A673 (cell line): ENCODE measurements around the gene AADACL2. TPM values are rescaled to one million over a fixed set of nuclear protein-coding genes. Genes with fewer than 3 reads are reported as not detected.

Experiments used
- BruUV-seq: library from RNA; stranded (reverse); fragments of 400-500 nt; replicated peaks from 2 replicates; lab custom pipeline; 2021; lab: Mats Ljungman, UMichigan
- CTCF ChIA-PET: fragments of 300-600 bp; sonication (Branson Sonifier 250); formaldehyde crosslinking; loops from one replicate; lab custom pipeline; 2022; ENCODE audit warnings: antibody characterized with exemption; lab: Charles Lee
- POLR2A ChIA-PET: fragments of 300-600 bp; sonication (Branson Sonifier 250); formaldehyde crosslinking; loops from one replicate; lab custom pipeline; 2022; ENCODE audit warnings: antibody characterized with exemption; ENCODE audit not compliant: low non-redundant PET; lab: Charles Lee
- DNase-seq: peaks from one replicate; pipeline ENCODE4 v3.0.0-alpha.2; 2015; ENCODE audit warnings: low spot score
- H3K27ac ChIP-seq: fragments of 200-600 bp; sonication (generic); 2 replicates; pipeline ENCODE4 v1.5.1; 2016; ENCODE audit warnings: mixed run types, low read depth, mild to moderate bottlenecking, mixed read lengths, antibody characterized with exemption, low read length; ENCODE audit not compliant: poor library complexity, severe bottlenecking
- H3K27me3 ChIP-seq: fragments of 200-600 bp; sonication (generic); replicated peaks from 2 replicates; pipeline ENCODE4 v1.6.1; 2017; ENCODE audit warnings: mixed run types, low read depth, mild to moderate bottlenecking, mixed read lengths, antibody characterized with exemption, low read length; ENCODE audit not compliant: insufficient read depth, poor library complexity
- H3K36me3 ChIP-seq: fragments of 200-600 bp; sonication (generic); 2 replicates; pipeline ENCODE4 v1.6.1; 2016; ENCODE audit warnings: mixed run types, mild to moderate bottlenecking, mixed read lengths, antibody characterized with exemption, low read length; ENCODE audit not compliant: insufficient read depth, poor library complexity, severe bottlenecking
- H3K4me1 ChIP-seq: fragments of 200-600 bp; sonication (generic); 2 replicates; pipeline ENCODE4 v1.6.1; 2017; ENCODE audit warnings: mixed run types, mild to moderate bottlenecking, mixed read lengths, antibody characterized with exemption, low read length; ENCODE audit not compliant: insufficient read depth, poor library complexity, severe bottlenecking
- H3K4me3 ChIP-seq: fragments of 200-600 bp; sonication (generic); 2 replicates; pipeline ENCODE4 v1.5.1; 2016; ENCODE audit warnings: low read depth, mixed run types, mild to moderate bottlenecking, mixed read lengths, low read length; ENCODE audit not compliant: poor library complexity, severe bottlenecking
- H3K9me3 ChIP-seq: fragments of 200-600 bp; sonication (generic); 2 replicates; pipeline ENCODE4 v1.6.1; 2016; ENCODE audit warnings: mixed run types, low read depth, mild to moderate bottlenecking, mixed read lengths, antibody characterized with exemption, low read length; ENCODE audit not compliant: poor library complexity, severe bottlenecking
- EZH2 ChIP-seq: fragments of 200-600 bp; sonication (generic); IDR thresholded peaks from 2 replicates; pipeline ENCODE4 v1.6.1; 2017; ENCODE audit warnings: borderline replicate concordance, low read depth, mild to moderate bottlenecking, mixed read lengths, antibody characterized with exemption, low read length; ENCODE audit not compliant: poor library complexity, severe bottlenecking
- intact Hi-C: fragments of 100-400 bp; cut with micrococcal nuclease; formaldehyde crosslinking; loops from one replicate; pipeline ENCODE4 v1.10.0; 2022; ENCODE audit not compliant: unreplicated experiment
- total RNA-seq: library from RNA; stranded (reverse); gene quantifications from 2 replicates; pipeline ENCODE4 v1.2.3, GENCODE V29; 2021
- TF ChIP-seq, protein P1 (sequence below): fragments of 300-800, 200-600 bp; sonication (generic); conservative IDR thresholded peaks from 2 replicates; pipeline ENCODE4 v1.5.1; 2017; ENCODE audit warnings: low read depth, mild to moderate bottlenecking, antibody characterized with exemption, low read length, moderate library complexity, mixed read lengths

AADACL2 gene
- total RNA-seq, 1 experiment from 2014 or later = not detected

DNA sequence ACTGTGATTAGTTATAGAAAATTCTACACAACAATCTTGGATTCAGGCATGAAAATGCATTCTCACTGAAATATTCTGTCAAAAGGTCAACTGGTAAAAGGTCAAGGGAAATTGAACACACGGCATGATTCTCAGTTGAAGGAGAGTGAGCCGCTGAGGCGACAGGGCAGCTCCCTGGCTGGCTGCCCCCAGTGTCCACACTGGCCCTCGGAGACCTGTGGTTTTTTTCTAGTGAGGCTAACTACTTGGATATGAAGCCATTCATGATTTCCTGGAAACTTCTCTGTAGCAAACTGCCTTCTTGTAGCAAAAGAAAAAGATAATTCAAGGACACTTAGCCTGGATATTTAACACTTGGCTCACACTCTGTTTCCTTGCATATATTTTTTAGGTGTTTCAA lies 37.2 kb downstream of the AADACL2 start:
- H3K27me3 ChIP-seq = no peaks in the 10 kb centered on the region
- intact Hi-C loops = loop anchor here (10.0 kb wide), 1 partner anchor 206 kb away; no protein-coding TSS in a partner anchor
- H3K9me3 ChIP-seq = no peaks in the 10 kb centered on the region
- ChIA-PET CTCF (no interaction called here), POLR2A (no interaction called here)
- BruUV-seq = no TSS peak
- peaks cover 62% of the 10 kb centered on the region for H3K4me1 ChIP-seq
- H3K4me3 ChIP-seq = no peak overlapping the region
- peak overlapping the region; percentile 83 for H3K27ac ChIP-seq
- no peak for DNase-seq
- H3K36me3 ChIP-seq = no peaks in the 10 kb centered on the region
- no peak for TF ChIP-seq EZH2
- TF ChIP-seq, protein P1, sequence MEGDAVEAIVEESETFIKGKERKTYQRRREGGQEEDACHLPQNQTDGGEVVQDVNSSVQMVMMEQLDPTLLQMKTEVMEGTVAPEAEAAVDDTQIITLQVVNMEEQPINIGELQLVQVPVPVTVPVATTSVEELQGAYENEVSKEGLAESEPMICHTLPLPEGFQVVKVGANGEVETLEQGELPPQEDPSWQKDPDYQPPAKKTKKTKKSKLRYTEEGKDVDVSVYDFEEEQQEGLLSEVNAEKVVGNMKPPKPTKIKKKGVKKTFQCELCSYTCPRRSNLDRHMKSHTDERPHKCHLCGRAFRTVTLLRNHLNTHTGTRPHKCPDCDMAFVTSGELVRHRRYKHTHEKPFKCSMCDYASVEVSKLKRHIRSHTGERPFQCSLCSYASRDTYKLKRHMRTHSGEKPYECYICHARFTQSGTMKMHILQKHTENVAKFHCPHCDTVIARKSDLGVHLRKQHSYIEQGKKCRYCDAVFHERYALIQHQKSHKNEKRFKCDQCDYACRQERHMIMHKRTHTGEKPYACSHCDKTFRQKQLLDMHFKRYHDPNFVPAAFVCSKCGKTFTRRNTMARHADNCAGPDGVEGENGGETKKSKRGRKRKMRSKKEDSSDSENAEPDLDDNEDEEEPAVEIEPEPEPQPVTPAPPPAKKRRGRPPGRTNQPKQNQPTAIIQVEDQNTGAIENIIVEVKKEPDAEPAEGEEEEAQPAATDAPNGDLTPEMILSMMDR = no peak

DNA sequence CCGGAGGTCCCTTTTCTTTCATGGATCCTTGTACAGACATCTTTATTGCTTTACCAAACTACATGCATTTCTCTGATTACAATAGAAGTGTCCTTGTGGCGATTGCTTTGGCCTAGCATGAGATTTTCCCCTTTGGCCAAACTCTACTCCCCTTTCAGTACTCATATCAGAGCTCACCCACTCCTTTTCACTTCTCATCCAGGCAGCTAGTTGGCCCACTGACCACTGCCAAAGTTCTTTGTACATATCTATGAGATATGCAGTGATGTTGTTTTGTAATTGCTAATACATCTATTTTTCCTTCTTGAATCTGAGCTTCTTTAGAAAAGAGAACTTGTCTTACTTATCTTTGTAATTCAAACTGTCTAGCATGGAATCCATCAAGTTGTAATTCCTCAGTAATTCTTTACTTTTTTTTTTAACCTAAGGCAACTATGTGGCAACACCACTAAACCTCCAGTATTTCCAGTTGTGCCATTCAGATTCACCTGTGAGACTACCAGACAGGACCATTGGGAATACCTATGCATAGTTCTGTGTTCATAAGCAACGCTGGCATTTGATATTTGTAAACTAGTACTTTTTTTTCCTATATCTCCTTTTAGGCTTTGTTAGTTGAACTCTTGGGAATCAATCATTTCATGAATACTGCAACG lies 39.2 kb downstream of the AADACL2 start:
- CTCF ChIA-PET = no interaction called here
- intact Hi-C loops = loop anchor here (10.0 kb wide), 1 partner anchor 208 kb away; no protein-coding TSS in a partner anchor
- H3K27me3 ChIP-seq = no peaks in the 10 kb centered on the region
- POLR2A ChIA-PET = no interaction called here
- no peak overlapping the region for H3K27ac ChIP-seq
- no TSS peak for BruUV-seq
- H3K4me3 ChIP-seq = no peak overlapping the region
- TF ChIP-seq EZH2 = no peak
- TF ChIP-seq, protein P1 = no peak
- no peaks in the 10 kb centered on the region for H3K9me3 ChIP-seq
- H3K36me3 ChIP-seq = no peaks in the 10 kb centered on the region
- H3K4me1 ChIP-seq = peaks cover 43% of the 10 kb centered on the region
- no peak for DNase-seq

DNA sequence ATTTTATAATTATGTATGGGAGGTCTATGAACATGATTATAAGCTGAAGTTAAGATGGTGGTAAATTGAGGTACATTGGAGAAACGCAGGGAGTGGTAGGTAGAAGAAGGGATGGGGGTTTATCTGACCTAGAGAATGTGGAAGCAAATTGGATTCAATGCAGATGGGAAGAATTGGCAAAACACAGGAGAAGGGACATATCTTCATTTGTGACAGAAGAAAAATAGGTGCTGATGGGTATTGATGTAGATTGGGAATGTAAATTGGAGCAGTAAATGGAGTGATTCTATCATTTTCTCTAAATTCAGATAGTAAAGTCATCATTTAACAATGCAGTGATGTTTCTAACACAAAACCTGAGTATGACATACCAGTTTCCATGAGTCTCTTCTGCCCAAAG lies 40.5 kb downstream of the AADACL2 start:
- no peak overlapping the region for H3K4me3 ChIP-seq
- no peak for DNase-seq
- no peaks in the 10 kb centered on the region for H3K9me3 ChIP-seq
- intact Hi-C loops = loop anchor here (10.0 kb wide), 1 partner anchor 209 kb away; no protein-coding TSS in a partner anchor
- peaks cover 30% of the 10 kb centered on the region for H3K4me1 ChIP-seq
- no peaks in the 10 kb centered on the region for H3K27me3 ChIP-seq
- ChIA-PET CTCF (no interaction called here), POLR2A (interaction anchor here (0.7 kb wide), 1 partner anchor 26 kb away, joined by 3 read pairs; no protein-coding TSS in a partner anchor)
- H3K36me3 ChIP-seq = no peaks in the 10 kb centered on the region
- BruUV-seq = no TSS peak
- TF ChIP-seq, protein P1 = no peak
- TF ChIP-seq EZH2 = no peak
- H3K27ac ChIP-seq = no peak overlapping the region
